Right lobe of liver (tissue), 6 donors: Measurements from ENCODE around the gene SMCO1. TPM values are rescaled to one million over a fixed set of nuclear protein-coding genes. Genes with fewer than 3 reads are reported as not detected.

Experiments used
- ATAC-seq, 4 donors: fragments of 200-7000 bp; cut with Tn5 transposase; one replicate each; pipeline ENCODE4 v1.9.1; 2020; ENCODE audit warnings: mild to moderate bottlenecking in 4 of 4, moderate library complexity in 4 of 4
- DNase-seq, 3 donors: peaks; one replicate each; pipeline ENCODE4 v3.0.0-alpha.2; 2020
- H3K27ac ChIP-seq, 3 donors: fragments of 200-600 bp; one replicate each; pipeline ENCODE4 v1.8.0; 2022
- H3K27me3 ChIP-seq, 2 donors: fragments of 200-600 bp; one replicate each; pipeline ENCODE4 v1.8.0; 2022
- H3K36me3 ChIP-seq, 4 donors: fragments of 200-600 bp; sonication (generic) in 1 of 4; one replicate each; pipeline versions ENCODE4 v1.5.1 to v1.8.0; 2017 to 2022; ENCODE audit warnings: control low read depth in 1 of 4
- H3K4me1 ChIP-seq, 4 donors: fragments of 200-600 bp; sonication (generic) in 1 of 4; one replicate each; pipeline versions ENCODE4 v1.5.1 to v1.8.0; 2017 to 2022; ENCODE audit warnings: control low read depth in 1 of 4
- H3K4me3 ChIP-seq, 3 donors: fragments of 200-600 bp; one replicate each; pipeline ENCODE4 v1.8.0; 2022
- H3K9me3 ChIP-seq, 4 donors: fragments of 200-600 bp; sonication (generic) in 1 of 4; one replicate each; pipeline versions ENCODE4 v1.5.1 to v1.8.0; 2017 to 2022; ENCODE audit warnings: control low read depth in 1 of 4
- CTCF ChIP-seq, 4 donors: fragments of 200-600 bp in 3 of 4; fragments of 450-650 bp in 1 of 4; IDR thresholded peaks; one replicate each; pipeline versions ENCODE4 v1.5.1 to v1.8.0; 2016 to 2022; ENCODE audit warnings: antibody characterized with exemption in 4 of 4, mild to moderate bottlenecking in 2 of 4
- POLR2A ChIP-seq: fragments of 450-650 bp; IDR thresholded peaks from one replicate; pipeline ENCODE4 v1.6.1; 2017; ENCODE audit warnings: antibody characterized with exemption, mild to moderate bottlenecking
- WGBS: methylation state at CpG from one replicate; pipeline ENCODE4 v1.1.6; 2018; ENCODE audit warnings: low coverage, low lambda C conversion rate; ENCODE audit not compliant: insufficient coverage; ENCODE audit errors: missing lambda C conversion rate; 5-methylcytosine and 5-hydroxymethylcytosine counted together
- intact Hi-C, 2 donors: fragments of 100-400 bp; cut with DNase I; formaldehyde crosslinking; loops; one replicate each; pipeline versions ENCODE4 v1.11.2 to v1.14.1; 2022
- total RNA-seq, 6 experiments: library from RNA; depleted of rRNA in 2 of 6; stranded (reverse); fragments of >200 nt in 2 of 6; fragmentation: NEBNext Ultra II Directional in 3 of 6; extraction: Animal tissue kit (Norgen Biotek cat#: 25700) in 3 of 6; gene quantifications; one replicate each; pipeline versions ENCODE4 v1.1.0 to v1.2.4, GENCODE V29; 2016 to 2023
- donor health status: DM: no; HTN: yes; CAD: no.
- donor health status: DM: no; HTN: no; CAD: no.
- donor health status: DM: no; HTN: no; CAD: no.
- donor health status: DM: no; HTN: yes; CAD: no.
- donor health status: DM: no; HTN: yes; CAD: no.

Gene SMCO1
- total RNA-seq, 6 experiments from 2014 or later, result not detected

GRCh38 chr3:196503196-196504076 lies 11.7 kb downstream of the SMCO1 start, which contains the start of gene RNF168:
Gene RNF168, minus strand, starts transcription at chr3:196503768. Its CDS starts 595 bp downstream, at chr3:196503173.
- H3K36me3 ChIP-seq, result no peaks in the 10 kb centered on the region
- H3K27me3 ChIP-seq, result no peaks in the 10 kb centered on the region
- H3K4me1 ChIP-seq, result peaks cover 0 to 13% (median 0%) of the 10 kb centered on the region in 4 donors
- peak within 1 kb of the TSS; percentile 86 to 95 (median 95) for H3K4me3 ChIP-seq
- peak within 1 kb of the TSS; percentile 89 to 93 (median 90) for H3K27ac ChIP-seq
- intact Hi-C loops, result no loop called here
- DNase-seq, result peak; percentile 96 to 98 (median 98)
- TF ChIP-seq POLR2A, result peak; percentile 95
- TF ChIP-seq CTCF (IDR thresholded peaks at IDR 0.05), result no peak
- ATAC-seq, result peak; percentile 86 to 95 (median 88)
- no peaks in the 10 kb centered on the region for H3K9me3 ChIP-seq
- WGBS, result under 1% methylated on average over 35 of the region's 75 CpGs

GRCh38 chr3:196502775-196503195 lies 12.4 kb downstream of the SMCO1 start:
- peak overlapping the region; percentile 89 to 93 (median 90) for H3K27ac ChIP-seq
- no peaks in the 10 kb centered on the region for H3K36me3 ChIP-seq
- TF ChIP-seq POLR2A (peak; percentile 26), CTCF (IDR thresholded peaks at IDR 0.05) (peak in 1 of 4 donors; percentile 7)
- no peaks in the 10 kb centered on the region for H3K9me3 ChIP-seq
- H3K4me1 ChIP-seq, result peaks cover 0 to 13% (median under 1%) of the 10 kb centered on the region in 4 donors
- 0% methylated on average over 26 of the region's 27 CpGs for WGBS
- peak overlapping the region; percentile 86 to 95 (median 95) for H3K4me3 ChIP-seq
- DNase-seq (peak; percentile 39 to 63 (median 59)), ATAC-seq (peak; percentile 32 to 54 (median 46))
- intact Hi-C loops, result no loop called here
- H3K27me3 ChIP-seq, result no peaks in the 10 kb centered on the region

- intact Hi-C loops, result no loop called here
- ATAC-seq (no peak), DNase-seq (no peak)
- H3K27ac ChIP-seq, result peak overlapping the region; percentile 47 to 90 (median 89)
- WGBS, result 10% methylated on average over 14 of the region's 14 CpGs
- TF ChIP-seq POLR2A (no peak), CTCF (IDR thresholded peaks at IDR 0.05) (no peak)
- H3K27me3 ChIP-seq, result no peaks in the 10 kb centered on the region
- H3K9me3 ChIP-seq, result no peaks in the 10 kb centered on the region
- peaks cover 0 to 13% (median 2%) of the 10 kb centered on the region in 4 donors for H3K4me1 ChIP-seq
- peak overlapping the region; percentile 86 to 95 (median 95) for H3K4me3 ChIP-seq
- no peaks in the 10 kb centered on the region for H3K36me3 ChIP-seq
These were observed 13.7 kb downstream of the SMCO1 start for GRCh38 chr3:196501316-196502044.

GRCh38 chr3:196499807-196500524 lies 15.2 kb downstream of the SMCO1 start:
- peaks cover 0 to 13% (median 2%) of the 10 kb centered on the region in 4 donors for H3K4me1 ChIP-seq
- TF ChIP-seq POLR2A (no peak), CTCF (IDR thresholded peaks at IDR 0.05) (no peak)
- peak overlapping the region in 1 of 3 donors; percentile 47 for H3K27ac ChIP-seq
- peak overlapping the region; percentile 86 to 95 (median 95) for H3K4me3 ChIP-seq
- WGBS, result 57% methylated on average over 8 of the region's 11 CpGs
- no peaks in the 10 kb centered on the region for H3K9me3 ChIP-seq
- no peaks in the 10 kb centered on the region for H3K36me3 ChIP-seq
- H3K27me3 ChIP-seq, result no peaks in the 10 kb centered on the region
- intact Hi-C loops, result no loop called here
- no peak for ATAC-seq
- DNase-seq, result no peak
